AG10803 (cell line): ENCODE results near the gene FGF2.
A peak's percentile ranks its signal among the peaks of the same experiment; 100 is the strongest.
"Not testable (repeated sequence)": the region's sequence is repeated elsewhere in the genome, so short reads cannot be mapped to it uniquely, and the experiment has no call there.

Experiments
- DNase-seq: peaks from one replicate; pipeline ENCODE4 v3.0.0; 2010; ENCODE audit warnings: low read depth
- H3K4me3 ChIP-seq: 2 replicates; pipeline ENCODE4 v1.5.1; 2011; ENCODE audit warnings: mild to moderate bottlenecking, low read length, control low read depth
- CTCF ChIP-seq: conservative IDR thresholded peaks from 2 replicates; pipeline ENCODE4 v1.5.1; 2011; ENCODE audit warnings: mild to moderate bottlenecking, low read length, control low read depth, inconsistent platforms

Gene FGF2

GRCh38 chr4:122785099-122785498 lies 41.5 kb upstream of the FGF2 start:
- DNase-seq, result no peak
- TF ChIP-seq CTCF, result no peak
- no peak overlapping the region for H3K4me3 ChIP-seq

GRCh38 chr4:122786296-122786695 lies 40.3 kb upstream of the FGF2 start:
- DNase-seq, result not testable (repeated sequence)

GRCh38 chr4:122786920-122787319 lies 39.7 kb upstream of the FGF2 start:
- H3K4me3 ChIP-seq, DNase-seq: not testable (repeated sequence)

More at GRCh38 chr4:122786296-122786695, 40.3 kb upstream of the FGF2 start:
- H3K4me3 ChIP-seq, result not testable (repeated sequence)

- no peak overlapping the region for H3K4me3 ChIP-seq
- no peak for TF ChIP-seq CTCF
- DNase-seq, result peak; percentile 66
Measured at GRCh38 chr4:122787940-122788339, 38.7 kb upstream of the FGF2 start.

GRCh38 chr4:122788935-122789334 lies 37.7 kb upstream of the FGF2 start:
- TF ChIP-seq CTCF, result no peak
- H3K4me3 ChIP-seq, result no peak overlapping the region
- DNase-seq, result no peak

- DNase-seq, result no peak
- H3K4me3 ChIP-seq, result no peak overlapping the region
- TF ChIP-seq CTCF, result no peak
Measured at GRCh38 chr4:122793811-122794210, 32.8 kb upstream of the FGF2 start.

- no peak overlapping the region for H3K4me3 ChIP-seq
- peak; percentile 72 for DNase-seq
- no peak for TF ChIP-seq CTCF
Measured at GRCh38 chr4:122796801-122797404, 29.7 kb upstream of the FGF2 start.

- TF ChIP-seq CTCF, result no peak
- no peak for DNase-seq
- peak overlapping the region; percentile 40 for H3K4me3 ChIP-seq
Measured at GRCh38 chr4:122797405-122798094, 29.1 kb upstream of the FGF2 start.
